Iris pigment epithelial cell (primary cell): ENCODE measurements around the gene KATNAL1.

Source experiments
- DNase-seq: peaks from one replicate; pipeline ENCODE4 v3.0.0-alpha.2; 2011; ENCODE audit warnings: low read depth

The KATNAL1 gene

DNA sequence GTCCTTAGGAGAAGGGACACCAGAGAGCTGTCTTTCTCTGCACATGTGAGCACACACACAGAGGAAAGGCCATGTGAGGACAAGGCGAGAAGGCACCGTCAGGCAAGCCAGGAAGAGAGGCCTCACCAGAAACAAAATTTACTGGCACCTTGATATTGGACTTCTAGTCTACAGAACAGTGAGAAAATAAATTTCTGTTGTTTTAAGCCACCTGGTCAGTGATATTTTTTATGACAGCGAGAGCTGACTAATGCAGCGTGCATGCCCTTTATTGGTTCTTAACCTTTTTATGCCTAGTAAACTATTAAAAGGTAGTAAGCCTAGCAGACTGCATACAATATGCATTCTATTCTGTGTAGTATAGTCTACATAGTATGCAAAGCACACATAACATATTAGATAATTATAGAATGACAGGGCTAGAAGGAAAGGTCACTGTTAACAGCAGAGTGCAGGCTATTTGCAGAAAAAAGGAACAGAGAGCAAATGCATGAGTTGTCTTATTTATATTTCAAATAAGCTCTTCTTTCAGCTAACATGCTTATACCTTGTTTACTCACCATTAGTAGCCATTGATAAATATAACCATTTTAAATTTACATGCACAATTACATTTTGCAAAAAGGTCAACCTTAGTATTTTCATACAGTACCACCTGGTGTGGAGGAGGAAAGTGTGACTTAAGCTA is 25.2 kb upstream of the KATNAL1 start:
- no peak for DNase-seq

DNA sequence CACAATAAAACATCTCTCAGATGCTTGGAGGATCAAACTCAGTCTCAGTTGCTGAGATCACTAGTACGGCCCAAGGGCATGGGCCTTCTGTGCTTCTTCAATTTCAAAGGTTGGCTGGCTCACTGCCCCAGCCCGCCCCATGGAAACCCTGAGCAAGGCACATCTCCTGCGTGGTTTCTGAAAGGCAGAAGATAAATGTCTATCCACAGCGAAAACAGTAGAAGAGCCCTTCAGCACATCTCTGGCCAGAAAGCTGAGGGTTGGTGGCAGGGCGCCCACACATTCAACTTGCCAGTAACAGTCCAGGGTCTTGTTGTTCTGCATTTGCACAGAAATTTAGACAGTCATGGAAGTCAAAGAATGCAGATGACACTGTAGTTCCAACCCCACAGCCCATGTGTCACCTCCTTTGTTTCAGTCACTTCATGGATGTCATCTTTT is 24.0 kb upstream of the KATNAL1 start:
- no peak for DNase-seq

DNA sequence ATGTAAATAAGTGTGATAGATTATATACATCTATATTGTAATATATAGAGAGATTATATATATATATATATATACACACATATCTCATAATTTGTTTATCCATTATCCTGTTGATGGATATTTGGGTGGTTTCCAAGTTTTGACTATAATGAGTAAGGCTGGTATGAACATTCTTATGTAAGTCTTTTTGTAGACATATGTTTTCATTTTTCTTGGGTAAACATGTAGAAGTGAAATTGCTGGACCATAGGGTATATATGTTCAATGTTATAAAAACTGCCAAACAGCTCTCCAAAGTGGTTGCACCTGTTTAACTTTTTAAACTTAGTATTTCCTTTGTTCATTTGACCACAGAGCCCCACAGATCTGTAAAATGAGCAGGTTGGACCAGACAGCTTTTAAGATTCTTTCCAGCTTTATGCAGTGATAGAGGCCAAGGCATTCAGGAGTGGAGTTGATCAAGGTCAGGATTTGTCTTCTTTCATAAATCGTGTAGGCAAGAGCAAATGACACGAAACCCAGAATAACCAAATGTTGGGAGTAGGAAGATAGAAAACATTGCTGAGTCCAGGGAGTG is 21.7 kb upstream of the KATNAL1 start:
- no peak for DNase-seq

DNA sequence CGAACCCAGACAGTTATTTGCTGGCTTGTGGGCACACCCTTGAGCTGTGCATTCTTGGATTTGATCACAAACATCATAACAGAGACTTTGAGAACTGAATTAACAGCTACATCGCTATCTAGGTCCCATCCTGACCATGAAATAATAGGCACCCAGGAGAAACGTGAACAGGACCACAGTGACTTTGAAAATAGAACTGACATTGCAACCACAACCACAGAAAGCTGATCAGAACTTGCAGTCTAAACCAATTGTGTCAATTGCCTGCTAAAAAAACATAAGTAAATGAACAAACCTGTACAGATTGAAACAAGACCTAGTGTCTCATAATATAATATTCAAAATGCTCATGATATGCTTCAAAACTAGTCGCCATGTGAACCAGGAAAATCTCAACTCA is 18.3 kb upstream of the KATNAL1 start:
- DNase-seq, result no peak

DNA sequence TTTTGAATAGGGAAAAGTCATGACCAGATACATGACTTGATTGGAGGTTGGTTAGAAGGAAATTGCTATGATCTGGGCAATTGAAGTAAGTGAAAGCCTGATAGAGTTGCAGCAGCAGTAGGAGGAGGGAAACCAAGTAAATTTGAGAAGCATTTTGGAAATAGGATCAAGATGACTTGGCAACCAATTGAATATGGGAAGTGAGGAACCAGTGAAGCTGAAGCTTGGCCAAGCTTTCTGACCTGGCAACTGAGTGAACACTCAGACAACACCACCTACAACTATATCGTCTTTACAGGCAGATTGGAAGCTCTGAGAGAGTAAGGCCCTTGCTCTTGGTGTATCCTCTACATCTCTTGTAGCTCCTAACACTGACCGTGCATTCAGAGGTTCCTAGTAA is 16.2 kb upstream of the KATNAL1 start:
- no peak for DNase-seq

DNA sequence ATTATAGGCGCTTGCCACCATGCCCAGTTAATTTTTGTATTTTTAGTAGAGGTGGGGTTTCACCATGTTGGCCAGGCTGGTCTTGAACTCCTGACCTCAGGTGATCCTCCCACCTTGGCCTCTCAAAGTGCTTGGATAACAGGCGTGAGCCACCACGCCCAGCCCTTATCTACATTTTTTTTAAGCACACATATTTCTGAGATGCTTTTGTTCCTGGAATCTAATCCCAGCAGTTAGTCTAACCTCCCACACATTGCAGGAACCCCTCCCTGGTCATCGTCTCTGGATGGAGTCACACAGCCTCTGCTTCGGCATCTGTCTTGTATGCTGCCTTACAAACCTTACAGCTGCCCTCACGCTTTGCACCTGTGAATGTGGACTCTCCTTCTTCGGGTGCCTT is 15.1 kb upstream of the KATNAL1 start:
- DNase-seq, result no peak

DNA sequence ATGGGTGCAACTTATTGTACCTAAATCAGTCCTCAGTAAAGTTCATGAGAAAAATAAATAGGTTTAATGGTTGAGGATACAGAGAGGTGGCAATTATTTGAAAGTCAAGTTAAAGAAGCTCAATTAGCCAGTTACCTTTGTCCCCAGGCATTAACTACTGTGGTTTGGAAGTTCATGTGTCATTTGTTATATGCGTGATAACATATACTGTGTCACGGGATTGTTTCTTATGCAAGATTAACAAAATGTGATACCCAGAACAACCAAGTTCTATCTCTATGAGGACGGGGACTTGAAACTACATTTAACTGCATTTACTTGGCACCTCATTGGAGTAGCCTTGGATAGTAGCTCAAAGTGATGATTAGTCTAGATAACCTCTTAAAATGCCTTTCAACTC is 13.9 kb upstream of the KATNAL1 start:
- no peak for DNase-seq

DNA sequence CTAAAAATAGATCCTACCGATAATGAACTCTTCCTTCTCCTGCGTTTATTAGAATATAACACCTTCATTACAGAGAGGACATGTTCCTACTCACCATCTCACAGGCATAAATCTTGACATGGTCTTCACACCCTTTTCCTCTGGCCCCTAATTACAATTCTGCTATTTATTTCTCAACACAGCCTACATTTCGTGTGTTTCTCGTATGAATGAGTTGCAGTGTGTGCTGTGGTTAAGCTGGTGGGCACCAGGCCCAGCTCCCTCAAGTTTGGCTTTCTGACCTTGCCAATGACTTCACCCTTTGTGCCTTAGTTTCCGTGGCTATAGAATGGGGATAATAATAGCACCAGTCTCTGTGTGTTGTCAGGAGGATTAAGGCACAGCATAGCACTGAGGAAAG is 12.3 kb upstream of the KATNAL1 start:
- no peak for DNase-seq

DNA sequence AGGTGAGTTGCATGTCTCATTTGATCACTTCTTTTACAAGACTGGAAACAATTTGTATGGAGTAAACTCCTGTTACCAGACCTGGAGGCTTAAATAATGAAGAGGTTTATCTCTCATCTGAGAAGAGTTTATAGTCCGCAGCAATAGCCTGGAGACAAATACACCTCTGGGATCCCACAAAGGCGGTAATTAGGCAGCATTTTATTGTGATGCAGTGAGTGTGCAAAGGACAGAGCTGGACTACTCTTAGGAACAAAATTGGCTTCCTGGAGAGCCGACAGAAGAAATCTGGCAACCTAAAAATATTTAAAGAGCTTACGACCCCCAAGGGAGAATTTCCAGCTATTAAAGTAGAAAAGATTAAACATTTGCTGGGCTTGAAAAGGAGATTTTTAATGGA is 11.8 kb upstream of the KATNAL1 start:
- no peak for DNase-seq

DNA sequence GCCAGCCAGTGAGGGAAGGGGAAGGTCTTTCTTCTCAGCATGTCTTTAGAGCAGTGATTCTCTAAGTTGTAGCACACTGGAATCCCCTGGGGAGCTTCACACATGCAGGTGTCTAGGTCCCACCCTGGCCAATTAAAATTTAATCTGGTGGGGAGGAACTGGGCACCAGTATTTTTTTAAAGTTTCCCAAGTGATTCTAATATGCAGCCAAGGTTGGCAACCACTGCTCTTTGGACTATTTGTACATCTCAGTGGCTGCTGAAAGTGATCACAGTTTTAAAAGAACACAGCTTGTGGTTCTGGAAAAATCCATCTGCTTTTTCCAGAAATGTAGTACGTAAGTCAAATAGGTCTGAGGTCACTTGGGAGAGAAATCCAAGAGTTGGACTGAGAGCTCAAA is 10.7 kb upstream of the KATNAL1 start:
- no peak for DNase-seq

DNA sequence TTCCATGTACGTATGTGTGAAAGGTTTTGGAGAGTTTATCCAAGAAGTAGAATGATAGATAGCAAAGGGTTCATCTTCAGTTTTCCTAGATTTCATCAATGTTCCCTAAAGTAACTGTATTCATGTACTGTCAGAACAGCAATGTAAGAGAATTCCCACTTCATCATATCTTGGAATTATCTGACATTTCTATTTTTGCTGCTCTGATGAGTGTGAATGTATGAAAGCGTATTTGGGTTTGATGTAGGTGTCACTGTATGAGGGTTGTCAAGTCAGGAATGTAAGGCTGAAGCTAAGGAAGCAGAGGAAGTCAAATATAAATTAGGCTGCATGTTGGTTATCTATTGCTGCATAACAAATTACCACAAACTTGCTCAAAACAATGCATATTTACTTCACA is 7.2 kb upstream of the KATNAL1 start:
- no peak for DNase-seq

DNA sequence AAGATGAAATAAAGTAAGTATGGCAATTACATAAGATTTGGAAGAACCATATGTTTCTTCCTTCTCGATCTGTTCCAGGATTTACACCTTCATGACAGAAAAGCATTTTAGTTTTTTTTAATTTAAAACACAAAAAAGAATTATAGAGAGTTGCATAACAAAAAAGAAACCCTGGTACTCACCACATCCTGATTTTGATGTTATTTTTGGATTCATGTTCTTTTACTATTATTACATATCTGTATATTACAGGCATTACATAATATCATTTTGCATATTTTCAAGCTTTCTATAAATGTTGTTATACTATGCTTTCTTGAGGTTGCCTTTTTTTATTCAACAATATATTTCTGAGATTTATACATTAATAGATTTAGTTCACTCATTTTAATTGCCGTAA is 6.7 kb upstream of the KATNAL1 start:
- no peak for DNase-seq

DNA sequence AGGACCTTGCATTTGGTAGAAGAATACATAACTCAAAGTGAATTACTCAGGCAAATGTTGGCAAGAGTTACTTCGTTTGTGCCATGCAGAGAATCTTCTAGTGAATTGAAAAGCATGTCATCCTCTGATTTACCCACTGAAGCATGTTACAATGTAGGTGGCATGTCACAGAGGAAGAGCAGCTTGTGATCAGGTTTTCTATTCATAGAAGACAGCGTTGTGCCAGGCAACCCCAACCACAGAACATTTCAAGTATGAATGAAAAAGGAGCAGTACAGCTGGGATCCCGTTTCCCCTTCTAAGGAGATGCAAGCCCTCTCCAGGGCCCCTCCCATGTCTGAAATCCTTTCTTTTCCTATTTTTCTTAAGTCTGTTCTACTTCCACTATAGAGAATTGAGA is 6.0 kb upstream of the KATNAL1 start:
- no peak for DNase-seq

DNA sequence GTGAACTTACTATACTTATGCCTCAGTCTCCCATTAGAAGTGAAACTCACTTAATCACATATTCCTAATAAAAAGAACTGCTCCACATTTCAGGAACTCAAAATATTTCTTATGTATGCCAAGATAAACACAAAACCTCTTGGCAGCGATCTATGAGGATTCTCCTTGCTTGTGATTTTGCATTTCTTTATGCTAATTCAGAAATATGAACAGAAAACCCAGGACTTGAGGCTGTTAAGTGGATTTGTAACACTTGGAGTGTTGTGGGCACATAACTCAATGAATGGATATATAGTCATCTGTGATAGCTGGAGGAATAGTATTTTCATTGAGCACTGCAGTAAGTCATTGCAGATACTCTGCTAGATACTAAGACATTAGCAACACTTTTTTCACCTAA is 5.6 kb upstream of the KATNAL1 start:
- peak; percentile 67 for DNase-seq

DNA sequence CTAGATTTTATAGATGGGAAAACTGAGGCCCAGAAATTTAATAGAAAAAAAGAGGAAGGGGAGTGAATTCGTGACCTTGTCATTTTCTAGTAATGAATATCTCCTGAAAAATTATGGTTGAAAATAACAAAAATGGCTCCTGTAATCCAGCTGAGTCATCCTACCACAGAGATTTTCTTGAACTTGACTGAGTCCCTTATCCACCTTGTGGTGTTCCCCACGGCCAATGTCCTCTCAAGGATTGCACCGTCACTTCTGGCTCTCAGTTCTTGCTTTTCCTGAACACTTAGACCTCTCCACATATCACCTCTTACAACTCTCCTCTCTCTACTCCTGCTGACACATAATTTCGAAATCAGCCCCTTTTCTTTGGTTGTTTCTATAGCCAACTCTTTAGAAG is 1.2 kb upstream of the KATNAL1 start:
- peak; percentile 83 for DNase-seq

DNA sequence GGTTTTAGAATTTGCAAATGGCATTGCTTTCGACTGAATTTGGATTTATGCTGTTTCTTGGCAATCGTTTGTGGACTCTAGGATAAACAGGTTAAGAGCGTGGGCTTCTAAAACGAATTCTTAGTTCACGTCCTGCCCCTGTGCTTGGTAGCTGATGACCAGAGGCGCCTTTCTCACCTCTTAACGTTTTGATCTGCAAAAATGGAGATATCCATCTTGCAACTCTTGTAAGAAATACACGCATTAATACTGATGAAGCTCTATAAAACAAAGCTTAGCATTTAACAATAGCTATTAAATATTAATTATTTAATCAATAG is 580 bp upstream of the KATNAL1 start:
- DNase-seq, result no peak

DNA sequence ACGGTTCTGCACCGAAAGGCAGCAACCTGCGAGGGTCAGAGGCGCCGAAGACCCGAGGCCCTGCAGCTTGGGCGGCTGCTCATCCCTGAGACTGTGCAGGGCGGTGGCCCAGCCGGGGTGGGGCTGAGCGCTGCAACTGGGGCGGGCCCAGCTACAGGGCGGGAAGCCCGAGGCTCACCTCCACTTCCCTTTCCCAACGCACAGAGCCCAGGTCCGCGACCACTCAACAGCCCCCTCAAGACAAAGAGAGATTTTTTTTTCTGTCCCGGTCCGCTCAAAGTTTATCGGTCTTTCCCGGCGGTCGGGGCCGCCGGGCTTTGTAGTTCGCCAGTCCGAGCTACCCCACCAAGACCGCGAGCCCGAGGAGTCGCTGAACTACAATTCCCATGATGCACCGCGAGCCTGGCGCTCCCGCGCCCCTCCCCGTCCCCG is 573 bp downstream of the KATNAL1 start:
- peak; percentile 90 for DNase-seq

DNA sequence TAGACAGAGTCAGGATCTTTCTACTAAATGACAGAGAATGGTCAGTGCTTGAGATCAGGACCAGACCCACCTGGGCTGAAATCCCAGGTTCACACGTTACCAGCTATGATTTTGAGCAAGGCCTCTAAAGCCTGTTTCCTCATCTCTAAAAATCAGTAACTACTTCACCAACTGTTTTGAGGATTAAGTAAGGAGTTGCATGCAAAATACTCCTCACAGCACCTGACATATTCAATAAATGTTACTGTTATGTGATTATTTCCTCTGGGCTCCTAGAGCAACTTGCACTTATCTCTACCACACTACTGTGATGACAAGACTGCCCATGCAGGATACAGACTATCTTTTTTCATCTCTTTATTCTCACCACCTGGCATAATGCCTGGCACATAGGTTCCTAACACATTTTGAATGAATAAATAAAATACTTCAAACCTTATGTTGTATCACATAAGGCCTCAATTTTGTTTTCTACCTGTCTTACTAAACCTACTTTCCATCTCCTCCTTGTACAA is 1.8 kb downstream of the KATNAL1 start:
- no peak for DNase-seq

DNA sequence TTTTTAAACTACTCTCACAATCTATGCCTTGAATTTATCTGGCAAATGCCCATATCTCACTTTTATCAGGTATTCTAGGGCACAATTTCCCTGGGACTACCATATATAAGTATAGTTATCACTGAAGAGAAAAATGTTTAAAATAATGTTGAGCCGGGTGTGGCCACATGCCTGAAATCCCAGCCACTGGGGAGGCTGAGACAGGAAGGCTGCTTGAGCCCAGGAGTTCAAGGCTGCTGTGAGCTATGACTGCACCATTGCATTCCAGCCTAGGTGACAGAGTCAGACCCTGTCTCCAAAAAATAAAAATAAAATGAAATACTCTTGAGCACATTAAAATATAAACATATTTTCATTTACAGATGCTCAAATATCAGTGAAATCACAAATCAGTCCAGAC is 4.1 kb downstream of the KATNAL1 start:
- DNase-seq, result peak; percentile 32

DNA sequence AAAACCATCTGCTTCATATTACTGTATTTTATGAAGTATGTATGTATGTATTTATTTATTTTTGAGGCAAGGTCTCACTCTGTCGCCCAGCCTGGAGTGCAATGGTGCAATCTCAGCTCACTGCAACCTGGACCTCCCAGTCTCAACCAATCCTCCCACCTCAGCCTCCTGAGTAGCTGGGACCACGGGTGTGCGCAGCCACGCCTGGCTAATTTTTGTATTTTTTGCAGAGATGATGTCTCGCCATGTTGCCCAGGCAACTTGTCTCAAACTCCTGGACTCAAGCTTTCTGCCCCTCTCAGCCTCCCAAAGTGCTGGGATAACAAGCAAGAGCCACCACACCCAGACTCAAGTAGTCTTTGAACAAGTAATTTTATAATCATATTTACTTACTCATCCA is 5.5 kb downstream of the KATNAL1 start:
- DNase-seq, result peak; percentile 29

DNA sequence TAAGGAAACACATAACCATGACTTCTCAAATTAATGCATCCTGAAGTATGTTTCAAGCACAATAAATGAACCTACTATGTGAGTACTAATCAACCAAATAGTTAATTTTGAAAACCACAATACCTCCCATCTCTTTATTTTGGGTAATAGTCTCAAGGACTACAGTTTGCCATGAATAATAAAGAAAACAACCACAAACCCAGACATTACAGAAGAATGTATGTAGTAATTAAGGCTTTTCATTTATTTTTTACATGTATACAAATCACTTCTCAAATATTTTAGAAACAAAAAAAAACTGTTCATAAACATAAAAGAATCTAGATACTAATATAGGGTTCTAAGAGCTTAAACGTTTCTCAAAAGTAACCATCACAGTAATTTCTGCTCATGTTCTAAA is 6.8 kb downstream of the KATNAL1 start:
- no peak for DNase-seq

DNA sequence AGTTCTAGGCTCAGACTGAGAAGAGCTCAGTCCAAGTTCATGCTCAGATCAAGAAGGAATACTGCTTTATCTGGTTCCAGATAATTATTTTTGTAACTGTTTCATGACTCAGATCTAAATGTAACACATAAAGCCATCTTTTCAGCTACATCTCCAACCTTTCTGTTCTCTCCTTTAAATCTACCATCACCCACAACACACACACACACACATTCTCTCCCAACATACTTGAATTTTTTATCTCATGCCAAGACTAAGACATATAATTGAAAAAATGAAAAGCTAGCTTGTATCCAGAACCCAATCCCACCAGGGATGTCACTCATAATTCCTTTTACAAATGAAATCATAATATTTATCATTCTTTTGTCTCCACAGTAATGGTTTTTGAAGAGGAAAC is 7.6 kb downstream of the KATNAL1 start:
- DNase-seq, result peak; percentile 35

DNA sequence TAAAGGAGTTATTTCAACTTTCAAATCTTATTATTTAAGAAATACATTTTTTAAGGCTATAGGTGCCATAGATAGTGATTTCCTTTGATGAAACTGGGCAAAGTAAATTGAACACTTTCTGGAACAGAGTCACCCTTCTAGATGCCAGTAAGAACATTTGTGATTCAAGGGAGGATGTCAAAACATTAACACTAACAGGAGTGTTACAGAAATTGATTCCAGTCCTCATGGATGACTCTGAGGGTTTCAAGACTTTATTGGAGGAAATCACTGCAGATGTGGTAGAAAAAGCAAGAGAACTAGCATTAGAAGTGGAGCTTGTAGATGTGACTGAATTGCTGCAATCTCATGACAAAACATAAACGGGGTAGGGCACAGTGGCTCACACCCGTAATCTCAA is 12.2 kb downstream of the KATNAL1 start:
- DNase-seq, result no peak

DNA sequence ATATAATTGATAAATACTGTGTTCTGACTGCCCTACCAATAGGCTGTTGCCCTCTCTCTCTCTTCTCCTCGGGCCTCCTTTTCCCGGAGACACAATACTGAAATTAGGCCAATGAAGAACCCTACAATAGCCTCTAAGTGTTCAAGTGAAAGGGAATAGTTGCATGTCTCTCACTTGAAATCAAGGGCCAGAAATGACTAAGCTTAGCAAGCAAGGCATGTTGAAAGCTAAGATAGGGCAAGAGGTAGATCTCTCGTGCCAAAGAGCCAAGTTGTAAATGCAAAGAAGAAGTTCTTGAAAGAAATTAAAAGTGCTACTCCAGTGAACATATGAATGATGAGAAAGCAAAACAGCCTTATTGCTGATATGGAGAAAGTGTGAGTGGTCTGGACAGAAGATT is 13.3 kb downstream of the KATNAL1 start:
- DNase-seq, result no peak
